C4-2B (cell line): ENCODE data around the gene TUBGCP4.

Experiments
- CTCF ChIP-seq: fragments of 450-650 bp; conservative IDR thresholded peaks from 2 replicates; pipeline ENCODE4 v1.5.1; 2017; ENCODE audit warnings: mild to moderate bottlenecking
- ZFX ChIP-seq: fragments of 450-650 bp; IDR thresholded peaks from 2 replicates; pipeline ENCODE4 v1.6.1; 2017

- TF ChIP-seq CTCF (no peak), ZFX (no peak)
Measured at GRCh38 chr15:43382310-43382709, 11.4 kb downstream of the TUBGCP4 start.
